Measurements from ENCODE around the gene RMND5A.

GRCh38 chr2:86793752-86794151, 73.7 kb downstream of the RMND5A start:
- TF ChIP-seq CTCF (IDR thresholded peaks at IDR 0.05) = no peak
- TF ChIP-seq ZFX (IDR thresholded peaks at IDR 0.05; ENCODE audit: borderline replicate concordance) = no peak
